ENCODE data around the gene TBX1. TPM values are rescaled to one million over a fixed set of nuclear protein-coding genes. Genes with fewer than 3 reads are reported as not detected.

The TBX1 gene
- total RNA-seq, 2 donors from 2014 or later = 11.0 to 20.2 TPM

- 86% methylated on average over 9 of the region's 10 CpGs for WGBS
- TF ChIP-seq CTCF (IDR thresholded peaks at IDR 0.05) = no peak
- TF ChIP-seq POLR2AphosphoS5 (IDR thresholded peaks at IDR 0.05) = no peak
- TF ChIP-seq POLR2A (IDR thresholded peaks at IDR 0.05) = no peak
- intact Hi-C loops (cut with DNase I) = no loop called here
- Histone ChIP-seq H3K36me3 (no peaks in the 10 kb centered on the region), H3K4me3 (no peak overlapping the region), H3K9me3 (no peaks in the 10 kb centered on the region), H3K27me3 (replicated peaks; ENCODE audit: insufficient read depth) (peaks cover 19% of the 10 kb centered on the region), H3K27ac (no peak overlapping the region), H3K4me1 (replicated peaks) (peaks cover 5% of the 10 kb centered on the region)
- no peak for DNase-seq (ENCODE audit: low spot score)
Observed at GRCh38 chr22:19753090-19753842, 7.3 kb upstream of the TBX1 start.

- peaks cover 19% of the 10 kb centered on the region for H3K27me3 ChIP-seq (replicated peaks; ENCODE audit: insufficient read depth)
- DNase-seq (ENCODE audit: low spot score) = no peak
- 77% methylated on average over 14 of the region's 14 CpGs for WGBS
Observed at GRCh38 chr22:19753996-19754700, 6.4 kb upstream of the TBX1 start.

GRCh38 chr22:19754701-19755144, 5.9 kb upstream of the TBX1 start:
- 43% methylated on average over 14 of the region's 14 CpGs for WGBS
- no peaks in the 10 kb centered on the region for H3K36me3 ChIP-seq
- no peak for TF ChIP-seq CTCF (IDR thresholded peaks at IDR 0.05)
- TF ChIP-seq POLR2AphosphoS5 (IDR thresholded peaks at IDR 0.05) = no peak
- no peak for TF ChIP-seq POLR2A (IDR thresholded peaks at IDR 0.05)
- intact Hi-C loops (cut with DNase I) = no loop called here
- no peak overlapping the region for H3K4me3 ChIP-seq
- no peaks in the 10 kb centered on the region for H3K9me3 ChIP-seq
- peaks cover 5% of the 10 kb centered on the region for H3K4me1 ChIP-seq (replicated peaks)
- no peak for DNase-seq (ENCODE audit: low spot score)
- H3K27me3 ChIP-seq (replicated peaks; ENCODE audit: insufficient read depth) = peaks cover 19% of the 10 kb centered on the region
- no peak overlapping the region for H3K27ac ChIP-seq

More at GRCh38 chr22:19753996-19754700, 6.4 kb upstream of the TBX1 start:
- Histone ChIP-seq H3K9me3 (no peaks in the 10 kb centered on the region), H3K4me3 (no peak overlapping the region), H3K36me3 (no peaks in the 10 kb centered on the region), H3K27ac (no peak overlapping the region), H3K4me1 (replicated peaks) (peaks cover 5% of the 10 kb centered on the region)
- no peak for TF ChIP-seq POLR2AphosphoS5 (IDR thresholded peaks at IDR 0.05)
- TF ChIP-seq POLR2A (IDR thresholded peaks at IDR 0.05) = no peak
- no peak for TF ChIP-seq CTCF (IDR thresholded peaks at IDR 0.05)
- intact Hi-C loops (cut with DNase I) = no loop called here

GRCh38 chr22:19755145-19755710, 5.3 kb upstream of the TBX1 start:
- Histone ChIP-seq H3K9me3 (no peaks in the 10 kb centered on the region), H3K36me3 (no peaks in the 10 kb centered on the region), H3K27me3 (replicated peaks; ENCODE audit: insufficient read depth) (peaks cover 19% of the 10 kb centered on the region), H3K4me3 (peak overlapping the region in 1 of 2 donors; percentile 14), H3K27ac (no peak overlapping the region), H3K4me1 (replicated peaks) (peaks cover 5% of the 10 kb centered on the region)
- TF ChIP-seq CTCF (IDR thresholded peaks at IDR 0.05) = no peak
- TF ChIP-seq POLR2A (IDR thresholded peaks at IDR 0.05) = no peak
- TF ChIP-seq POLR2AphosphoS5 (IDR thresholded peaks at IDR 0.05) = no peak
- WGBS = 1% methylated on average over 33 of the region's 59 CpGs
- DNase-seq (ENCODE audit: low spot score) = no peak
- intact Hi-C loops (cut with DNase I) = no loop called here

All from prostate gland (tissue), 2 donors.